ENCODE results near the gene ITGB3.
A peak's percentile ranks its signal among the peaks of the same experiment; 100 is the strongest.

- 0 out of 2 replicates have a peak, but pooled peaks have one; percentile 13 for TF ChIP-seq GABPA (IDR thresholded peaks at IDR 0.05; ENCODE audit: low read depth)
- TF ChIP-seq ZBTB33 (IDR thresholded peaks at IDR 0.05; ENCODE audit: borderline replicate concordance, low read depth): peak; percentile 75
- TF ChIP-seq POLR2AphosphoS5 (IDR thresholded peaks at IDR 0.05; ENCODE audit: low read depth, low read length): peak; percentile 70
- no peak for TF ChIP-seq GATA2 (CRISPR knock-in tag; IDR thresholded peaks at IDR 0.05)
- no peak for TF ChIP-seq EZH2phosphoT487 (IDR thresholded peaks at IDR 0.05; ENCODE audit: borderline replicate concordance, low read depth)
- peak; percentile 25; the same call in 1 of the 2 replicates for TF ChIP-seq REST (IDR thresholded peaks at IDR 0.05; ENCODE audit: low read depth, low read length)
- TF ChIP-seq TEAD4 (IDR thresholded peaks at IDR 0.05; ENCODE audit: borderline replicate concordance, insufficient read depth): peak; percentile 98
- no peak for TF ChIP-seq CTCF (IDR thresholded peaks at IDR 0.05)
- TF ChIP-seq NFIC (IDR thresholded peaks at IDR 0.05; ENCODE audit: borderline replicate concordance): peak; percentile 97
- TF ChIP-seq MAX (IDR thresholded peaks at IDR 0.05; ENCODE audit: low read depth): 0 out of 2 replicates have a peak, but pooled peaks have one; percentile 37
- TF ChIP-seq SMC3 (IDR thresholded peaks at IDR 0.05; ENCODE audit: low read depth, low read length): no peak
- no peak for TF ChIP-seq RFX5 (IDR thresholded peaks at IDR 0.05; ENCODE audit: low read length)
These were observed 51.8 kb downstream of the ITGB3 start for GRCh38 chr17:47305302-47305923.
